Neural cell (in vitro differentiated cells): ENCODE data around the gene CITED2. TPM values are rescaled to one million over a fixed set of nuclear protein-coding genes. Genes with fewer than 3 reads are reported as not detected.
"Not testable (repeated sequence)": the region's sequence is repeated elsewhere in the genome, so short reads cannot be mapped to it uniquely, and the experiment has no call there.

Experiments
- H2AFZ ChIP-seq: fragments of 200-600, 300-800 bp; sonication (generic), shearing (Covaris generic); 2 replicates; pipeline ENCODE4 v1.6.0; 2014; ENCODE audit warnings: low read depth, mild to moderate bottlenecking, antibody characterized with exemption, low read length, moderate library complexity
- H3F3A ChIP-seq: fragments of 200-600 bp; shearing (Covaris generic); 2 replicates; pipeline ENCODE4 v1.6.1; 2016; ENCODE audit warnings: mild to moderate bottlenecking, moderate library complexity, mixed read lengths, antibody characterized with exemption, low read length; ENCODE audit not compliant: insufficient read depth, poor library complexity, severe bottlenecking
- H3K27ac ChIP-seq: fragments of 200-600, 300-800 bp; sonication (generic), shearing (Covaris generic); 2 replicates; pipeline ENCODE4 v1.5.1; 2014; ENCODE audit warnings: mild to moderate bottlenecking, low read length, moderate library complexity
- H3K27me3 ChIP-seq: fragments of 300-800, 200-600 bp; sonication (generic), shearing (Covaris generic); 2 replicates; pipeline ENCODE4 v1.6.0; 2014; ENCODE audit warnings: mild to moderate bottlenecking, low read depth, low read length, moderate library complexity; ENCODE audit not compliant: insufficient read depth
- H3K36me3 ChIP-seq: fragments of 300-800, 200-600 bp; sonication (generic), shearing (Covaris generic); 2 replicates; pipeline ENCODE4 v1.5.1; 2014; ENCODE audit warnings: mild to moderate bottlenecking, antibody characterized with exemption, low read length, moderate library complexity; ENCODE audit not compliant: insufficient read depth
- H3K4me2 ChIP-seq: fragments of 300-800, 200-600 bp; sonication (generic), shearing (Covaris generic); 2 replicates; pipeline ENCODE4 v1.6.0; 2014; ENCODE audit warnings: mild to moderate bottlenecking, low read length
- H3K4me3 ChIP-seq: fragments of 300-800, 200-600 bp; sonication (generic), shearing (Covaris generic); 2 replicates; pipeline ENCODE4 v1.5.1; 2014; ENCODE audit warnings: mild to moderate bottlenecking, low read length, moderate library complexity
- H3K79me2 ChIP-seq: fragments of 200-600 bp; shearing (Covaris generic); replicated peaks from 2 replicates; pipeline ENCODE4 v1.6.0; 2014; ENCODE audit warnings: mild to moderate bottlenecking, low read length, moderate library complexity; ENCODE audit not compliant: insufficient read depth
- H3K9ac ChIP-seq: fragments of 300-800, 200-600 bp; sonication (generic), shearing (Covaris generic); 2 replicates; pipeline ENCODE4 v1.6.1; 2016; ENCODE audit warnings: mild to moderate bottlenecking, low read length, mixed read lengths
- H3K9me2 ChIP-seq: fragments of 200-600 bp; shearing (Covaris generic); 2 replicates; pipeline ENCODE4 v1.6.1; 2016; ENCODE audit warnings: mild to moderate bottlenecking, low read length, mixed read lengths; ENCODE audit not compliant: insufficient read depth
- H3K9me3 ChIP-seq: fragments of 200-600, 300-800 bp; sonication (generic), shearing (Covaris generic); 2 replicates; pipeline ENCODE4 v1.6.1; 2016; ENCODE audit warnings: mild to moderate bottlenecking, mixed run types, low read length, moderate library complexity, mixed read lengths
- H4K20me1 ChIP-seq: fragments of 200-600 bp; shearing (Covaris generic); 2 replicates; pipeline ENCODE4 v1.6.1; 2016; ENCODE audit warnings: mild to moderate bottlenecking, mixed run types; ENCODE audit not compliant: insufficient read depth
- EP300 ChIP-seq: fragments of 450-650 bp; conservative IDR thresholded peaks from 2 replicates; pipeline ENCODE4 v1.6.1; 2014; ENCODE audit warnings: antibody characterized with exemption, mild to moderate bottlenecking, moderate library complexity; ENCODE audit not compliant: poor library complexity, severe bottlenecking
- EZH2 ChIP-seq: fragments of 200-600, 300-800 bp; shearing (Covaris generic), sonication (generic); IDR thresholded peaks from 2 replicates; pipeline ENCODE4 v1.6.1; 2014; ENCODE audit warnings: antibody characterized with exemption, low read length, borderline replicate concordance, mild to moderate bottlenecking; ENCODE audit not compliant: insufficient read depth, poor library complexity, severe bottlenecking
- MXI1 ChIP-seq: fragments of 450-650 bp; conservative IDR thresholded peaks from 2 replicates; pipeline ENCODE4 v1.6.1; 2014; ENCODE audit warnings: antibody characterized with exemption, mild to moderate bottlenecking; ENCODE audit not compliant: poor library complexity, severe bottlenecking
- POLR2AphosphoS5 ChIP-seq: IDR thresholded peaks from 2 replicates; pipeline ENCODE4 v1.6.1; 2012
- RAD21 ChIP-seq: fragments of 450-650 bp; conservative IDR thresholded peaks from 2 replicates; pipeline ENCODE4 v1.6.1; 2014; ENCODE audit warnings: antibody characterized with exemption, mild to moderate bottlenecking, moderate library complexity
- REST ChIP-seq: IDR thresholded peaks from 2 replicates; pipeline ENCODE4 v1.6.1; 2012; ENCODE audit warnings: borderline replicate concordance
- SMC3 ChIP-seq: fragments of 450-650 bp; conservative IDR thresholded peaks from 2 replicates; pipeline ENCODE4 v1.6.1; 2014; ENCODE audit warnings: antibody characterized with exemption, mild to moderate bottlenecking, moderate library complexity; ENCODE audit not compliant: poor library complexity
- TAF1 ChIP-seq: IDR thresholded peaks from 2 replicates; pipeline ENCODE4 v1.6.1; 2012; ENCODE audit warnings: low read depth
- polyA plus RNA-seq: library from polyadenylated mRNA; depleted of rRNA; stranded (reverse); fragments of >200 nt; gene quantifications from 2 replicates; pipeline ENCODE4 v1.2.3, GENCODE V29; 2014
- TF ChIP-seq, protein P1 (sequence below): fragments of 450-650 bp; IDR thresholded peaks from 2 replicates; pipeline ENCODE4 v1.5.1; 2014; ENCODE audit warnings: antibody characterized with exemption, mild to moderate bottlenecking, moderate library complexity; ENCODE audit not compliant: poor library complexity, severe bottlenecking

Gene CITED2
- polyA plus RNA-seq, 1 donor from 2014 or later, result 38.1 TPM

- no peak overlapping the region for H3K4me3 ChIP-seq
- no peak overlapping the region for H3K9ac ChIP-seq
- H3K9me3 ChIP-seq, result no peaks in the 10 kb centered on the region
- H3K4me2 ChIP-seq, result no peak overlapping the region
- no peaks in the 10 kb centered on the region for H4K20me1 ChIP-seq
- H3K27me3 ChIP-seq, result no peaks in the 10 kb centered on the region
- TF ChIP-seq POLR2AphosphoS5 (no peak), EP300 (no peak), SMC3 (no peak), EZH2 (no peak), REST (no peak), RAD21 (no peak), MXI1 (no peak), TAF1 (no peak)
- TF ChIP-seq, protein P1, sequence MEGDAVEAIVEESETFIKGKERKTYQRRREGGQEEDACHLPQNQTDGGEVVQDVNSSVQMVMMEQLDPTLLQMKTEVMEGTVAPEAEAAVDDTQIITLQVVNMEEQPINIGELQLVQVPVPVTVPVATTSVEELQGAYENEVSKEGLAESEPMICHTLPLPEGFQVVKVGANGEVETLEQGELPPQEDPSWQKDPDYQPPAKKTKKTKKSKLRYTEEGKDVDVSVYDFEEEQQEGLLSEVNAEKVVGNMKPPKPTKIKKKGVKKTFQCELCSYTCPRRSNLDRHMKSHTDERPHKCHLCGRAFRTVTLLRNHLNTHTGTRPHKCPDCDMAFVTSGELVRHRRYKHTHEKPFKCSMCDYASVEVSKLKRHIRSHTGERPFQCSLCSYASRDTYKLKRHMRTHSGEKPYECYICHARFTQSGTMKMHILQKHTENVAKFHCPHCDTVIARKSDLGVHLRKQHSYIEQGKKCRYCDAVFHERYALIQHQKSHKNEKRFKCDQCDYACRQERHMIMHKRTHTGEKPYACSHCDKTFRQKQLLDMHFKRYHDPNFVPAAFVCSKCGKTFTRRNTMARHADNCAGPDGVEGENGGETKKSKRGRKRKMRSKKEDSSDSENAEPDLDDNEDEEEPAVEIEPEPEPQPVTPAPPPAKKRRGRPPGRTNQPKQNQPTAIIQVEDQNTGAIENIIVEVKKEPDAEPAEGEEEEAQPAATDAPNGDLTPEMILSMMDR, result no peak
- H3K27ac ChIP-seq, result no peak overlapping the region
- no peaks in the 10 kb centered on the region for H3K79me2 ChIP-seq
- H3K36me3 ChIP-seq, result no peaks in the 10 kb centered on the region
- H3K9me2 ChIP-seq, result no peaks in the 10 kb centered on the region
- no peak overlapping the region for H2AFZ ChIP-seq
- no peaks in the 10 kb centered on the region for H3F3A ChIP-seq
Measured at GRCh38 chr6:139415365-139415764, 40.9 kb upstream of the CITED2 start.

DNA sequence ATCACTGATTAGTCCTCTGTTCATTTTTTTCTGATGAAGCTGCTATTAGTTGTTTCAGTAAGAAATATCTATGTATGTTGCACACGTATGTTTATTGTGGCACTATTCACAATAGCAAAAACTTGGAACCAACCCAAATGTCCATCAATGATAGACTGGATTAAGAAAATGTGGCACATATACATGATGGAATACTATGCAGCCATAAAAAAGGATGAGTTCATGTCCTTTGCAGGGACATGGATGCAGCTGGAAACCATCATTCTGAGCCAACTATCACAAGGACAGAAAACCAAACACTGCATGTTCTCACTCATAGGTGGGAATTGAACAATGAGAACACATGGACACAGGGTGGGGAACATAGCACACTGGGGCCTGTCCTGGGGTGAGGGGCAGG lies 37.7 kb upstream of the CITED2 start:
- H3K4me2 ChIP-seq, H3K27ac ChIP-seq, H3K9ac ChIP-seq, H4K20me1 ChIP-seq, H3F3A ChIP-seq, H3K9me3 ChIP-seq, H3K27me3 ChIP-seq, H3K36me3 ChIP-seq, H3K9me2 ChIP-seq, H3K4me3 ChIP-seq, H2AFZ ChIP-seq, H3K79me2 ChIP-seq: not testable (repeated sequence)

- Histone ChIP-seq H2AFZ (no peak overlapping the region), H3K79me2 (no peaks in the 10 kb centered on the region), H3F3A (no peaks in the 10 kb centered on the region), H4K20me1 (no peaks in the 10 kb centered on the region), H3K4me3 (no peak overlapping the region), H3K9me2 (no peaks in the 10 kb centered on the region), H3K27me3 (no peaks in the 10 kb centered on the region), H3K4me2 (no peak overlapping the region), H3K36me3 (no peaks in the 10 kb centered on the region), H3K9me3 (no peaks in the 10 kb centered on the region), H3K27ac (no peak overlapping the region), H3K9ac (no peak overlapping the region)
- TF ChIP-seq REST (no peak), SMC3 (no peak), POLR2AphosphoS5 (no peak), EP300 (no peak), MXI1 (no peak), EZH2 (no peak)
Measured at GRCh38 chr6:139409026-139409425, 34.6 kb upstream of the CITED2 start.
